GM18868 (cell line): ENCODE measurements around the gene FOXP1.
A peak's percentile ranks its signal among the peaks of the same experiment; 100 is the strongest.

Experiments
- ATAC-seq: cut with Tn5 transposase; IDR thresholded peaks from one replicate; pipeline ENCODE4 v1.9.1; 2021; ENCODE audit warnings: mild to moderate bottlenecking, moderate library complexity; ENCODE audit not compliant: unreplicated experiment

The FOXP1 gene

DNA sequence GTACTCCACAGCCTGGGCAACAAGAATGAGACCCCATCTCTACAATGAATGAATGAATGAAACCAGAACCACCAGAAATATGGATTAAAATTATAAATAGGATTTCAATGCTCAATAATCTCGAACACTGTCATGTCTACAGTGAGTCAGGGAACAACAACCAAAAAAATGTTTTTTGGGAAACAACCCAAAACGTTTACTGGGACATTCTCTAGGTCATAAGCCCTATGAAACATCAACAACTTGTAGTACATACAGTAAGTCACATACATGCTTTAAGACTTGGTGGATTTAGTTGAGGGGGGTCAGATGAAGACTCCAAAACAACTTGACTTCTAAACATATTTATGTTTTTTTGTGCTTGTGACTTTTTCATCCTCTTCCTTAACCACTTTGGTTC, 511.2 kb downstream of the FOXP1 start:
- ATAC-seq: no peak

DNA sequence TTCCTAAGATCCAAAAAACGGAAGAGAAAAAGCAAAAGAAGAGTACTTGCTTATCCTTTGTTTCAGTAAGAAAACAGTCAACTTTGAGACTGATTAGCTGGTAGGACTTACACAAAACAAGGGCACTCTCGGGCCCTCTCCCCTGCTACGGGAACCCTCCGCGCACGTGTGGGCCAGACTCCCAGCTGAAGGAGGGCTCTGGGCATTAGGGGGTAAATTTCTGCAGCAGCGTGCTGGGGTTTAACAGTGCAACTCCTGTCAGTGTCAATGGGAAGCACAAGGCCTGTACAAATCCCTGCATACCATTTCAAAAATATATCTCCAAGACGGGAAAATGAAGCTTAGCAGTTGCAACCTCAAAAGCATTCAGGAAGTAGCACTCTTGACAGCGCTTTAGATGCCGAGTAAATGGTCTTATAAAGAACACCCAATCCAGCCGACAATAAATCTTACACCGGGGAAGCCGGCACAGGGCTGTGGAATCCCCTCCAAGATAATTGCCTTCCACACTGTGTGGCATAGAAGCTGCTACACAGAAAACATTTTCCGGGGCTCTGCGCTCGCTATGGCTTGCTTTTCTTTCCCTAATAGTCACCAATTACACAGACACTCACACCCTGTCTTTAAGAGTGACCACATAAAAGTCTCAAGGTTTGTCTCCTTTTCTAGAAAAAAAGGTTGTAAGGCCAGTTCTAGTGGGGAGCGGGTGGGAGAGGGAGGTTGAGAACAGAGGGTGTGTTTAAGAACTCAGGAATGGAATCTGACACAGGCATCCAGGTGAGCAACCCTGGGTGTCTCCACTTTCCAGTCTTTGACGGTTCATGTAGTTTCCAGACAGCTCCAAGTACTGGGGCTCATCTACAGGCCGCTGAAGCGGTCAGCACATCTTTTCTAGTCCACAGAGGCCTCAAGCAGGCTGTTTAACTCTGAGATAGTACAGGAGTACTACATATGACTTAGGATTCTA, 512.7 kb downstream of the FOXP1 start:
- no peak for ATAC-seq

DNA sequence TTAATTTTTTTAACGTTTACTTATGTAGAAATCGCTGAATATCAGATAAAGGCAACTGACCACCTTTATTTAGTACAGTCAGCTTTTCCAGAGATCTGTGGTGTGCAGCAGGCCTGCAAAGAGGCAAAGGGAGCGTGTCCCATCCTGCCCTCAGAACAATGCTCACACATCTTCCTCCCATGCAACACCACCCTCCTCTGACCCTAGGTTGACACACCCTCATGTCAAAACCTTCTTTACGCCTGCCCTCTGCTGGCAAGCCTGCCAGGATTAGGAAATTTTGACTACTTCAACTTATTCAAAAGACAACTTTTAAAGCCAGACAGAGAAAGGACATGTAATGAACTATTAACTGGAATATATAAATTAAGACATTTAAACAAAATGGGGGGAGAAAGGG, 513.7 kb downstream of the FOXP1 start:
- ATAC-seq: peak; percentile 63

DNA sequence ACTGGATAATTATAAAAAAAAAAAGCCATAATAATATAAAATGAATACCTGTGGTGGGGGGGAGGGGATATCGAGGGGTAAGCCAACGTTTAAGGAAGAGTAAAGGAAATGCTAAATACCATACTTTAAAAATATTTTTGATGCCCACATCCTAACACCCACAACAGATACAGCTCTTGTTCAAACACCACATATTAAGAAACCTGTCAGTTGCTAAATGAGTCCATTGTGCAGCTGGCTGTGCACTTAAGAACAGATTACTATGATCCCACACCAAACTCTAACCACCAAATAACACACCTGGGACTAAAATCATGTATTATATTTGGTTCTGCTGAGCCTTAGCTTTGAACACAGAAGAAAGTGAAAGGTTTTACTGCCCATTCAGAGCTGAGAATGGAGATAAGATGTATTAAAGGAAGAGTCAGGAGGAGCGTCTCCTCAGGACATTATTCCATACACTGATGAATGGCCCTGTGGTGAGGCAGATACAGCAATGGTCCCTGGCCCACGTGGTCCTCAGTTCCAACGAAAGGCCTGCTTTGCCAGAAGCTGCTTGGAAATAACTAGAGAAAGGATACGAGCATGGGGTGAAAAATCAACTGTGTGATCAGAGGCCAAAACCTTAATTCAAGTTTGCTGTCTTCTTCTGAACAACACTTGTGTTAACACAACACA, 515.4 kb downstream of the FOXP1 start:
- no peak for ATAC-seq

DNA sequence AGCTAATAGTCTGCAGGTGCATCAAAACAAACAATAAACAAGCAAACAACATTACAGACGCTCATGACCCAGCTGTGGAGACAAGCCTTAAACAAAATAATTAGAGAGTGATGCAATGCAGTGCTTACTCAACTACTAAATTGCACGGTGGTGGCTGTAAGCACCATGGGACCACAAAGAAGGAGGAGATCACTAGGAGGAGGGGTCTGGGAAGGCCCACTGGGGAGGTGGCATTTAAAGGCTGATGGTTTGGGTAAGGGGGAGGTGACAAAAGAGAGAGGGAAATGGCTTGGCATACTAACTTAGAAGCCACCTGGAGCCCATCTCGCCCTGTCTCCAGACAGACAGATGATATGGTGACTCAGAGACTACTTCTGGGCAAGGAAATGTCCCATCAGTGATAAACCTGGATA, 516.7 kb downstream of the FOXP1 start:
- ATAC-seq: no peak

DNA sequence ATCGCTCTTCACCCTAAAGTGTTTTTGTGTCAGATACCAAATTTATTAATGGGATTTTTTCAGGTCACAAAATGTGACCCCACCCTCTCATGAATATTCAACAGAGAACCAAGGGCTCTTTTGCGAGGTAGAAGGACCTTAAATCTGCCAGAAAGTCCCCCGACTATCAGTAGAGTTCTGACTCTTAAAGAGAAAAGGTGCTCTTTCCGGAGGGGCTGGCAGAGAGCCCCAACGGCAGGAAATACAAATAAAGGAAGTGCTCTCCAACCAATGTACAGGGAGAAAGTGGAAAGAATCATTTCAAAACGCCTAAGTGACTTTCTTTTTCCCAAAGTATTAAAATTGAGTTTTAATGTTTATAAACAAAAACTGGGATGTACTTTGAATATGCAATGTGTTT, 517.2 kb downstream of the FOXP1 start:
- ATAC-seq: no peak

DNA sequence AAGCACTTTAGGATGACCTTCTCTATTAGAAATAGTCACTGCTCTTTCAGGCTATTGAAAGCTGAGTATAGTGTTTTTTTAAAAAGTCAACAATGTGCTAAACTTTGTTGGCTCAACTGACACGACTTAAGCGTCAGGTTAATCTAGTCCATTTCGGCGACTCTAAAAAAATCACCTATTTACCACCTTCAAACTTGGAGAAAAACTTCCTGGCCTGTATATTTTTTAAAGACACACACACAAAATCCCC, 517.8 kb downstream of the FOXP1 start:
- ATAC-seq: no peak

DNA sequence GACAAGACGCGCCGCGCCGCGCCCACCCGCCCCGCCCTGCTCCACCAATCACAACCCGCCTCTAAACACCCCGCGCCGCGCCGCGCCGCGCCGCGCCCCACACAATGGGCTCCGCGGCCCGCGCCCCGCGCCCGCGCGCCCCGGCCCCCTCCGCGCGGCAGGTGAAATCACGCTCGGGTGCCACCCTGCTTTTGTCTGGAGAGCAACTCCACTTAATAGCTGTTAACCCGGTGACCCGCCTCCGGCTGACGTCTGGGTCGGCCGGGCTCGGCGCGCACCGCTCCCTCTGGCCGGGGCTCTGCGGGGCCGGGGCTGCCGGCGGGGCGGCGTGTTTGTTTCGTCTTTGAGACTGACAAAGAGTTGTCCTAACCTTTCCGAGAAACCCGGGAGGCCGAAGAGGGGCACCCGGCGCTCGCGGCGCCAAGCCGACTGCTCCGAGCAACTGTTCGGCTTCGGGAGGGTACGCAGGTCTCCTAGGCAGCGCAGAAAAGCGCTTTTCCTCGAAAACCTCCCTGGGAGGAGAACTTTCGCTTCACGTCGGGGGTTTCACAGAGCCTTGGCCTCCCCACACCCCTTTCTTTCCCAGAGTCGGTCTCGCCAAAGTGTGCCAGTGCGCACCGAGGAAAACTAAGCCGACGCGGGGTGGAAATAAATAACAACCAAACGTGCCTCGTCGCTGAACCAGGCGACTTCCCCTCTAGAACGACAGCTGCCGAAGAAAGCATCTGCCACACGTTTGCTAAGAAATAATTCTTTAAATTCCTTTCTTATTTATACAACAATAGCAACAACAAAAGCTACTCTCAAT, 518.4 kb downstream of the FOXP1 start:
- ATAC-seq: no peak

DNA sequence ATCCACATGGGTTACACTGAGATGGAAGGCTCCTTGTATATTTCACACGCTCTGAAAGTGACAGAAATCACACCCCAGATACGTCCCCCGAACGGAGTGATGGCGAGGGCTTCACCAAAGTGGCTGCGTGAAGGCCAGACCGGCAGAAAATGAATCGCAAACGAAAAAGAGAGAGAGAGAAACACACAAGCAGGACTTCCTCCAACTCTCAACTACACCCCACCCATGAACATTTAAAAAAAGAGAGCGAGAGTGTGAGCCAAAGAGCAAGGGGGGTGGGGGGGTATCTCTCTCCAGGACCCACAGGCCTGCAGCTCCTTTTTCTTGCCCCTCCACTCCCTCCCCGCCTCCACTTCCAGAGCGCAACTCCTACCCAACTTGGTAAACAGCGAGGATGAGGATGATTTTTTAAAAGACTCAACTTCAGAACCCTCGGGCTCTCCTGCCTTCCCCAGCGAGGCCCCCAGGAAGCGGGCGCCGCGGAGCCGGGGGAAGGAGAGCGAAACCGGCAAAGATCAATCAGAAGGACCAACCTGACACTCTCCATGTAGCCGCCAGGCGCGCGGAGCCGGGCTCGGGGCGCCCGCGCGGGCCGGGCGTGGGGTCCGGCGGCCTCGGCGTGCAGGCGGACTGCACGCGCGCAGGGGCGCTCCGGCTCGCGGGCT, 519.1 kb downstream of the FOXP1 start:
- ATAC-seq: no peak

DNA sequence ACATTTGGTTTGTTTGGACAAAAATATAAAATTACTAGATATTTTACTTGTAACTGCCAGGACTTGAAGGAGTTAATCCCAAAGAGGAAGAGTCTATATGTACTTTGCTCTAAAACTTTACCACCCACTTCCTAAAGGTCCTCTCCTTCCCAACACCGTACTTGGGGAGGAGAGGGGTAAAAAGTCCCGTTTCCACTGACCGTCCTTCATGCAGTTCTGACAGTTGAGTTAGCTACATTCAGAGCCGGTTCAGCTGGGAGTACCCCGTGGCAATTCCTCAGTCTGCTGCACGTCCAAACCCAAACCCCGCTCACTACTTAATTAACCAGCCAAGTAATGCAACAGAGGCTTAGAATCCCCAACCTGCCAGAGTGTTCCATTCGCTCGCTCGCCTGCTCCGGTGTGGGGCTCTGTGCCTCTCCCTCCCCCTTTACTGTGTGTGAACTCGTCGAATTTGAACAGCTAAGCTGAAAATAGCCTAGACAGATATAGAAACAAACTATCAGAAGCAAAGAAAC, 519.7 kb downstream of the FOXP1 start:
- no peak for ATAC-seq

DNA sequence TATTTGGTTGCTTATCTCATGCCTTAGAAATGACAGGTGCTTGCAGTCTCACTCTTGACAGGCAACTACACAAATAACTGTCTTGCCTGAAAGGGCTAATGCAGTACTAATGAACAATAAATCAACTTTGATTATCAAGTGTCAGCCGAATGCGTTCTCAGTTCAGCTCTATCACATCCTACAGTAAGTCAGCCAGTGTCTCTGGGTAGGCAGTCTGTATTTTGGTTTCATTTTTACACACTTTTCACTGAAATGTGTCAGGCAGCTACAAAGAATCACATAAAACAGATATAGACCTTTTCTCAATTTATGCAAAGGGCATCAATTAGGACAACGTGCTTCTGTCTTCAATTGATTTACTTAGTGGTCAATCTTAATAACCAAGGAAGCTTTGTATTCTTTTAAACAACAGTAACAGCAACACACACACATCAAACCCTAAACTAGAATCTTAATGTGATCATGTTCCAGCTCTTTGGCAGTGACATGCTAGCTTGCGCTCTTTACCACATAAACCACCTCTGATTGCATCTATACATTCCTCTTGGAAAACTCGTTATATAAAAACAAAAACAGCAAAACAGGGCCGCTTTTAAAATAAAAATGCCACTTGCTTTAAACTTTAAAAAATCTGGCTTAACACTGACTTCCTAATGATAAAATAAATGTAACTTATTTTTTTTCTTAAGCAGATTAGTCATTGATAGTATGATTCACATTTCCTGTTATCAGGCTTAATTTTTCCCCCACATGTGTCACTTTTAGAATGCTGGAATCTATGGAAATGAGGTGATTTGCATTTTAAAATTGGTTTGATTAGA, 520.4 kb downstream of the FOXP1 start:
- peak; percentile 51 for ATAC-seq

DNA sequence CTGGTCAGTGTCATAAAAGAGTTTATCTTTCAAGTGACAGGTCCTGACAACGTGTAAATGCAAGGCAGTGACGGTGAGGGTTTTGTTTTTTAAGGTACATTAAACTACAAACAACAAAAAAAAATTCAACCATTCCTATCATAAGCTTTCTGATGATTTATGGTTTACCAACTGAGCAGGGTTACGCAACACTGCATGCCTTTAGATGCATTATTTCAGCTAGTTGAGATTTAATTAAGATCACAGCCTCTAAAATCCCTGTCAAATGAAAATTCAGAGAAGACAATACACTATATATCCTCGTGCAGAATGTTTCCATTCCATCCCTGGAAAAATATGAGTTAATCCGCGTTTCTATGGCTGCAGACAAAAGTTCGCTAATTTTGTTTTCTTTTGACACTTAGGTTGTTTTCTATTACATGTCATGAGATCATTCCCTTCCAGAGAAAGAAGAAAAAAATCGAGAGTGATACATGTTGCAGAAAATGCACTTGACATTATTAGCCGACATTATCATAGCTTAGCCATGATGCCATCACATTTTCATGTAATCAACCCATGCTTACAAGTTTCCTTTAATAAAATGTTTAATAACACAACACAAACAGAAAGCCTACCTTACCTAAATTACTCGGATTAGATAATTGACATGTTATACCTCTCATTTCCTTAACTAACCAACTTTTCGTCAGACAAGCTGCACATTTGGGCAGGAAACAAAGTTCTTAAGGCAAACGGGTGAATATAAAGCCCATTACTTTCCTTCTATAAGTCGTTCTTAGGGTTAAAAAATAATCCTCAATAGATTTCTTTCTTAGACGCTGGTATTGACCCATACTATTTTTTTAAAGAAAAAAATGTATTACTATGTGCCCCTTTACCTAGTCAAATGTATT, 521.2 kb downstream of the FOXP1 start:
- no peak for ATAC-seq

DNA sequence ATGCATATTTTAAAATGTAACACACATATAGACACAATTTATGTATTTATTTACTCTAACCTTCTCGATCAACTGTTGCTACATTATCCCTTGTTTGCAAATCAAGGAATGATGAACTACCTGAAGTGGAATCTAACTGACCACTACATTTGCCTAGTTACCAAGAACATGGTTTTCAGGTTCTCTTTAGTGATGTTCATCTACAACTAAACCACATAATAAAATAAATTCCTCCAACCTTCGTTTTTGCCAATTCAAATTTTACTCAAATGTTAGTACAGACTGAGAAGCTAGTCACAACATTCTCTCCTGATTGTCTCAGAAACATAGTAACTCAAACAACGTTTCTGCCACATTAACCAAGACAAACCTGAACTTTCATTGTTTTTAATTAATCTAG, 521.9 kb downstream of the FOXP1 start:
- no peak for ATAC-seq

DNA sequence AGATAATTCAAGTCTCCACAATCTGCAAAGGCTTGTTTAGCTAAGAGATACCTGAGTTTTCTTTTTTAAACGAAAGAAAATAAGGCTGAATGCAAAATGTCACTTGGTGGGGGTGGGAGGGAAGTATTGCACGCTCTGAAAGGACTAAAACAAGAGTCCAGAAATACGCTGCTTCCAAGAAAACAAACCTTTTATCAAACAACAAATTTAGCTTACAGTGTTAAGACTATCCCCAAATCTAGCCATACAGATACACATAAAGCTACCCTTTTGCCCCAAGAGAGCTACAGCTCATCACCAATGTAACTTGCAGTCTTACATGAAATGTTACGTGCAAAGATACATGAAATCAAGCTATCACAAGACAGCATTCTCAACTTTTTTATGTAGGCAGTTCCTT, 522.5 kb downstream of the FOXP1 start:
- ATAC-seq: no peak

DNA sequence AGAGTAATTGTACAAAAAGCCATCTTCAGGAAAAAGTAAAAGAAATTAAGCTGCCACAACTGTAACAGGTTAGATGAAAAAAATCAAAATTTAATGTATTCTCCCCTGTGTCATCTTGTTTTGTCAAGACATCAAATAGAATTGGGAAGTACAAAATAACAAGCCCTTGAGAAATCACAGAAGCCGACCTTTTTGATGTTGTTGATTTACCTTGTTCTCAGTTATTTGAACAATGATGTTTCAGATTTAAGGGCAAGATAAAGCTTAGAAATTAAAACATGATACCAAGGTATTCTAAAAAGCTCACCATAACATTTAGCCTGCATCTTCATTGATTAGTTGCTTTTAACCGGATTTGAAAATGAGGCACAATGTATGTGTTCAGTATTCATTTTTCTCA, 523.0 kb downstream of the FOXP1 start:
- ATAC-seq: no peak

DNA sequence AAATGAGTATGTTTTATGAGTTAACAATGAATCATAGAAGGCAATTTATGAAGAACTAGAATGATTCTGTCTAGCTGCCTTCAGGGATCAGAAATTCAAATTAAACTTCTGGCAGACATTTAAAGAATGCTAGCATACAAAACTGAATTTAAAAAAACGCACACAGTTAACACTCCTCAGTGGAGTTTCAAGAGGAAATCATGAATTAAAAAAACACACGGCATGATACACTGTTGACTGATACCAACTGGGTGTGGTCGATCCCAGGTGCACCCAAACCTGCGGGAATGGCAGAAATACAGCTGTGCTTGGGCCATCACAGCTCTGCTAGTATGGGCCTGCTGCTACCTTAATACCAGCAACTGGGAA, 526.0 kb downstream of the FOXP1 start:
- ATAC-seq: no peak

DNA sequence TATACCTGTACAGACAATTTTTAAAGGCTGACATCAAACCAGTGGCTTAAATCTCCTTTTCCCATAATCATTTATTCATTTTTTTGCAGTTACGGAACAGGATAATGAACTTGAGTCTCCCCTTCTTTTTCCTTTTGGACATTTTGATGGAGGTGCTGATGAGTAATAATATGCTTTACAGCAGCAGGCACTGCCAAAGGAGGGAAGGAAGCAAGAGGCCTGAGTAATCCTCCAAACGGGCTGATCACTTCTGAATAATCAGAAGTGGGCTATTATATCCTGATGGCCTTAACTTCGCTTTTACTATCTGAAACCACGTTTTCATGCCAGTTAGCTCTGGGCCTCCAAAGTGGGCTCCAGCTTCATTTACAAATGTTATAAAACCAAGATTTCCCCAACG, 527.2 kb downstream of the FOXP1 start:
- no peak for ATAC-seq

DNA sequence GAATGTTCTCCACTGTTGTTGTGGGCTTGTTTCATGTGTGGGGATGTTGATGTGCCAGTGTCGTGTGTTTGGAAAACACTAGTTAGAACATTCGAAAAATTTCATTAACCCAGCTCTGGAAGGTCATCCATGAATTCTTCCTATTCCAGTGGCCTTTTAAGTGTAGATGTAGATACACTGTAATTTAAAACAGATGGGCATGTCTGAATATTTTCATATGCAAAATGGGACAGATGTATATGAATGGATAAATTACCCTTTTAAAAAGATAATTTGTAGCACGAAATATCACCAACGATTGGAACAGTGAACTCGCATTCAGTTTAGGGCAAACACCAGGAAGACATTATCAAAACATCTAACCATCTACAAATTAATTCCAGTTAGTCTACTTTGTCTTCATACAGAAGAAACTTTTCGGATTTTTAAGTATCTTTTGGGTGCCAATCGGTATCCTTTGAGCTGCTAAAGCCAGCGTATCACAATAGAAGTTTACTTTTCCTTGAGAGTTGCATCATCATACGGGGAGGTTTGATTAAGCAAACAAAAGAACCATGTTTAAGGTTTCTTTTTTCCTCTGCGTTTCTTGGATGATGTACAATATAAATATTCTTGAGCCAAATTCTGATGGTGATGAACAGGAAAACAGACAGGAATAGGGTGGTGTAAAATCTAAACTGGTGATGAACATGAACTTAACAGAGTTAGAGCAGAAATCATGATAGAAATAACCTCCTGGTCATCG, 528.1 kb downstream of the FOXP1 start:
- no peak for ATAC-seq
